Measurements from ENCODE around the gene EIPR1. TPM values are rescaled to one million over a fixed set of nuclear protein-coding genes. Genes with fewer than 3 reads are reported as not detected.

The EIPR1 gene
- total and polyA plus RNA-seq, 8 donors: 4.3 to 12.5 (median 6.4) TPM

DNA sequence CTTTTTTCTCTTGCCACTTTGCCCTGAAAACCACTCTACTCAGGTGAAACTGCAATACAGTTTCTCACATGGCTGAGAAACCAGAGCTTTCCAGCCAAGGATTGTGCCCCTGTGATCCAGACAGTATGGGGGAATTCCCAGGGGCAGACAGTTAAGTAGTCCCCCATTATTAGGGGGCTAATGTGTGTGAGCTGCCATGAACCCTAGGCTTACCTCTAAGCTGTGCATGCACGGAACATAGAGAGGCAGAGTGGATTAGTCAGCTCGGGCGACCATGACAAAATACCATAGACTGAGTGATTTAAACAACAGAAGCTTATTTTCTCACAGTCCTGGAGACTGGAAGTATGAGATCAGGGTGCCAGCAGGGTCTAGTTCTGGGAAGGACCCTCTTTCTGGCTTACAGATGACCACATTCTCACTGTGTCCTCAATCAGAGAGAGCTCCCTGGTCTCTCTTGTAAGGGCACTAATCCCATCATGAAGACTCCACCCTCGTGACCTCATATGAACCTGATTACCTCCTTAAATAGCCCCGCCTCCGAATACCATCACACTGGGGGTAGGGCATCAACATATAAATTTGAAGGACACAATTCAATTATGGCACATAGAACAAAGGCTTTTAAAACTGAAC, 215.1 kb downstream of the EIPR1 start:
- Histone ChIP-seq H3K36me3 (no peaks in the 10 kb centered on the region), H3K27me3 (no peaks in the 10 kb centered on the region), H3K27ac (no peak overlapping the region), H3K4me1 (no peaks in the 10 kb centered on the region), H3K4me3 (no peak overlapping the region), H3K9me3 (no peaks in the 10 kb centered on the region)
- TF ChIP-seq, protein P1, sequence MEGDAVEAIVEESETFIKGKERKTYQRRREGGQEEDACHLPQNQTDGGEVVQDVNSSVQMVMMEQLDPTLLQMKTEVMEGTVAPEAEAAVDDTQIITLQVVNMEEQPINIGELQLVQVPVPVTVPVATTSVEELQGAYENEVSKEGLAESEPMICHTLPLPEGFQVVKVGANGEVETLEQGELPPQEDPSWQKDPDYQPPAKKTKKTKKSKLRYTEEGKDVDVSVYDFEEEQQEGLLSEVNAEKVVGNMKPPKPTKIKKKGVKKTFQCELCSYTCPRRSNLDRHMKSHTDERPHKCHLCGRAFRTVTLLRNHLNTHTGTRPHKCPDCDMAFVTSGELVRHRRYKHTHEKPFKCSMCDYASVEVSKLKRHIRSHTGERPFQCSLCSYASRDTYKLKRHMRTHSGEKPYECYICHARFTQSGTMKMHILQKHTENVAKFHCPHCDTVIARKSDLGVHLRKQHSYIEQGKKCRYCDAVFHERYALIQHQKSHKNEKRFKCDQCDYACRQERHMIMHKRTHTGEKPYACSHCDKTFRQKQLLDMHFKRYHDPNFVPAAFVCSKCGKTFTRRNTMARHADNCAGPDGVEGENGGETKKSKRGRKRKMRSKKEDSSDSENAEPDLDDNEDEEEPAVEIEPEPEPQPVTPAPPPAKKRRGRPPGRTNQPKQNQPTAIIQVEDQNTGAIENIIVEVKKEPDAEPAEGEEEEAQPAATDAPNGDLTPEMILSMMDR (IDR thresholded peaks at IDR 0.05): no peak
- WGBS, 2 donors: 94 to 96% methylated on average over 6 of the region's 6 CpGs
- FAIRE-seq (no peak), ATAC-seq (no peak), DNase-seq (no peak)
- intact Hi-C loops (cut with DNase I): no loop called here

DNA sequence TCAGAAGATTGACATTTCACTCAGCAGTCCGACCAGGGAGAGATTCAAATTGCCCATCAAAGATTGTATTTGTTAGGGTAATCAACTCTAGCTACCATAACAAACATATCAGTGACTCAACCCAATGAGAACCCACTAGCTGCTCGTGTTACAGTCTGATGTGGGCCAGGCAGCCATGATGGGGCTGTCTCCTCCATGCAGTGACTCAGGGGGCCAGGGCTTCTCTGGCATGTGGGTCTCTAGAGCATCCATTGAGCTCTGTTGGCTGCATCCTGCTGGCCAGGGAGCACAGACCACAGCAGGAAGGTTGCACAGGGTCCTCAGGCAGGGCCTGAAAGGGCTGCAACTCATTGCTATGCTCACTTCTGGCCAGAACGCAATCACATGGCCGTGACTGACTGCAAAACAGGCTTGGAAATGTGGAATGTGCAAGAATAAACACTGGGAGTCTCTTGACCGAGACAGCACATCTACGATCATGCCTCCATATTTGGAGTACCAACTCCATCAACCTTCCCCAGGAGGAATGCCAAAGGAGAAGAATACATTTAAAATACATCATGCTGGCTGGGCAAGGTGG, 216.8 kb downstream of the EIPR1 start:
- no peak overlapping the region for H3K4me3 ChIP-seq
- FAIRE-seq: no peak
- no peaks in the 10 kb centered on the region for H3K9me3 ChIP-seq
- WGBS, 2 donors: 95 to 100% methylated on average over 6 of the region's 6 CpGs
- no peak overlapping the region for H3K27ac ChIP-seq
- no peaks in the 10 kb centered on the region for H3K4me1 ChIP-seq
- intact Hi-C loops (cut with DNase I): no loop called here
- DNase-seq: no peak
- TF ChIP-seq, protein P1 (IDR thresholded peaks at IDR 0.05): no peak
- H3K36me3 ChIP-seq: no peaks in the 10 kb centered on the region
- no peak for ATAC-seq
- H3K27me3 ChIP-seq: no peaks in the 10 kb centered on the region

DNA sequence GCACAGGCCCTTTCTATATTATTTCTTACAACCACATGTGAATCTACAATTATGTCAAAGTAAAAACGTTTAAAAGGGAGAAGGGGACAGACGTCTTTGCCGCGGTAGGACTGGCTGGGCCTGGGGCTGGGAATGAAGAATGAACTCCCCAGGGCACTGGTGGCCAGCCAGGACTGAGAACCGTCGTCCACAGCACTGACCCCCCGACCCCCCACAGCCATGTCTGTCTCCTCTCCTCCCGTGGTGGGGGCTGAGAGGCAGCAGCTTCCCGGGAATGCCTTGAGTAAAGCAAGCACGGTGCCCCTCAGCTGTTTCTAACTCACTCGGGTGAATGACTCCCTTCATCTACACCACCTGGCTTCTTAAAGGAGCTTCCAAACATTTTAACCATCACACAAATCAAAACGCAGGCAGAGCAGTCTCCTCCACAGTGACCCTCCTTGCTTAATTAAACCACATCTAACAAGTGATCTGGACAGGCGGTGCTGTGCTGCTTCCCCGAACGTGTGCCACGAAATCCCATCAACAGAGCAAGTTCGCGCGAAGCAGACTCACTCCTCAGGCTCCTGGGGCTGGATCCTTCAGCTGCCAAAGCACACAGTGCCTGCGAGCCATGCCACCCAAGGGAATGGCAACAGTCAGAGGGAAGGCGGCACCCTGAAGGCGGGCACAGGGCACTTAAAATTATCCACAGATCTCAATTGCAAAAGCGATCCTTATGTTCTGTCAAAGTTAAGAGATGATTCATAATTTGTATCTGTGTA, 217.7 kb downstream of the EIPR1 start:
- intact Hi-C loops (cut with DNase I): no loop called here
- whole genome bisulfite sequencing, 2 donors: 84% methylated on average over 23 of the region's 23 CpGs
- no peak for DNase-seq
- no peaks in the 10 kb centered on the region for H3K4me1 ChIP-seq
- H3K36me3 ChIP-seq: no peaks in the 10 kb centered on the region
- no peaks in the 10 kb centered on the region for H3K9me3 ChIP-seq
- no peak overlapping the region for H3K27ac ChIP-seq
- TF ChIP-seq, protein P1 (IDR thresholded peaks at IDR 0.05): no peak
- H3K27me3 ChIP-seq: no peaks in the 10 kb centered on the region
- no peak for ATAC-seq
- no peak overlapping the region for H3K4me3 ChIP-seq
- FAIRE-seq: no peak

DNA sequence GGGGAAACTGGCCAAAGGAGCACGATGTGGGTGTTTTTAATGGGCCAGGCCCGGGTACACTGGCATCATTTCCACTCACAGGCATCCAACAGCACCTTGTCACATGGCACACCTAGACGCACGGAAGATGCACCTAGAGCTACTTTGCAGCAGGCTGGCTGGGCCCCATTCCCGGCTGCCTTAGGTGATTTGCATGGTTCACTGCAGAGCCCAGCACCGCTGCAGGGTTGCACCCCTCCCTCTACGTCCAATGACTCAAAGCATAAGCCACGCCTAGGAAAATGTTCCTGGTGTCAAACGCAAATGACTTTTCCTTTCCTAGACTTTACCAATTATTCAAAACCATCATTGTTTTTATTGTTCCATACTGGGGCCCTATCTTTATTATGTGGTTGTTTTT, 222.9 kb downstream of the EIPR1 start:
- Histone ChIP-seq H3K27ac (no peak overlapping the region), H3K4me3 (no peak overlapping the region), H3K9me3 (no peaks in the 10 kb centered on the region), H3K4me1 (no peaks in the 10 kb centered on the region), H3K36me3 (no peaks in the 10 kb centered on the region), H3K27me3 (no peaks in the 10 kb centered on the region)
- ATAC-seq (no peak), FAIRE-seq (no peak), DNase-seq (no peak)
- WGBS, 2 donors: 86 to 88% methylated on average over 9 of the region's 9 CpGs
- TF ChIP-seq, protein P1 (IDR thresholded peaks at IDR 0.05): no peak
- intact Hi-C loops (cut with DNase I): no loop called here

DNA sequence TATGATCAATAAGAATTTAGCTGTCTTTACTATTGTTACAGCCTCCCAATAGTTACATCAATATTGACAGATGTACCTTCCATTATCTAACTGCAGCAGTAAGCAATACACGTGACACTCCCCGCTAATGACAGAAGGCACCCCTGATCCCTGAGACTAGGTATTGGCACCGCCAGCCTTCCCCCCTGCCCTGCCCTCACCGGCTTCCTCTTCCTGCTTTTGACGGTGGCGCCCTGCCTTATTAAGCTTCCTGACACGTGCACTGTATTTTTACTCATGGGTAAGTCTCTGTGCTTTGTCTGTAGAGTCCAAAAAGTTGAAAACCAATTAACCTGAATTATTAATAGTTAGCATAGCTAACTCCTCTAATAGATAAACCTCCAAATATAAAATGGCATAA, 223.5 kb downstream of the EIPR1 start:
- FAIRE-seq (no peak), ATAC-seq (no peak), DNase-seq (no peak)
- Histone ChIP-seq H3K4me1 (no peaks in the 10 kb centered on the region), H3K27me3 (no peaks in the 10 kb centered on the region), H3K36me3 (no peaks in the 10 kb centered on the region), H3K9me3 (no peaks in the 10 kb centered on the region), H3K4me3 (no peak overlapping the region), H3K27ac (no peak overlapping the region)
- intact Hi-C loops (cut with DNase I): no loop called here
- 74 to 81% methylated on average over 7 of the region's 7 CpGs for WGBS, 2 donors
- TF ChIP-seq, protein P1 (IDR thresholded peaks at IDR 0.05): no peak

Data from pancreas (tissue), 10 donors.